ENCODE data around the gene ANO9.

- no peak for TF ChIP-seq CTCF (IDR thresholded peaks at IDR 0.05)
- TF ChIP-seq POLR2A (IDR thresholded peaks at IDR 0.05), result no peak
- TF ChIP-seq EP300 (IDR thresholded peaks at IDR 0.05), result no peak
Observed at GRCh38 chr11:371716-372590, 69.9 kb downstream of the ANO9 start.
